GM21447 (cell line): ENCODE data around the gene PRKACB.
A peak's percentile ranks its signal among the peaks of the same experiment; 100 is the strongest.
"Not testable (repeated sequence)": the region's sequence is repeated elsewhere in the genome, so short reads cannot be mapped to it uniquely, and the experiment has no call there.

Source experiments
- ATAC-seq: cut with Tn5 transposase; IDR thresholded peaks from one replicate; pipeline ENCODE4 v1.9.1; 2021; ENCODE audit not compliant: unreplicated experiment

Gene PRKACB

GRCh38 chr1:84265867-84266266, 121.8 kb downstream of the PRKACB start:
- no peak for ATAC-seq

DNA sequence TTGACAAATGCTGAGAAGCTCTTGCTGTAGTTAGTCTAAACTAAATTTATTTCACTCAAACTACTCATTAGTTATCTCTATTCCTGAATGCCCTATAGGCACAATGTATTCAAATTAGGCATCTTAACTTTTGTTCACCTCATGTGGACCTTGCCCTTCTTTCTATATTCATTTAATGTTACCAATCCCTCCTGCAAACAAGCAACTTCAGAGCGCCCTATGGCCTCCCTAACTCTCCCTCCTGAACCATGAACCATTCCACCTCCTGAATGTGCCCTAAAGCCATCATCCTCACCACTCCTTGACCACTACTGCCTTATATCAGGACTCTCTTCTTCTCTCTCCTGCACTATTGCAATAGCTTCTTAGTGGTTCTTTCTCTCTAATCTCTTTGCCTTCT, 122.7 kb downstream of the PRKACB start:
- ATAC-seq, result no peak

GRCh38 chr1:84267476-84267875, 123.4 kb downstream of the PRKACB start:
- ATAC-seq, result no peak

- no peak for ATAC-seq
Measured at GRCh38 chr1:84268346-84268745, 124.3 kb downstream of the PRKACB start.

- no peak for ATAC-seq
Measured at GRCh38 chr1:84269306-84269705, 125.2 kb downstream of the PRKACB start.

GRCh38 chr1:84271441-84272151, 127.5 kb downstream of the PRKACB start:
- peak; percentile 96 for ATAC-seq

GRCh38 chr1:84272401-84272800, 128.3 kb downstream of the PRKACB start:
- no peak for ATAC-seq

- ATAC-seq, result no peak
Measured at GRCh38 chr1:84277343-84278059, 133.4 kb downstream of the PRKACB start.

DNA sequence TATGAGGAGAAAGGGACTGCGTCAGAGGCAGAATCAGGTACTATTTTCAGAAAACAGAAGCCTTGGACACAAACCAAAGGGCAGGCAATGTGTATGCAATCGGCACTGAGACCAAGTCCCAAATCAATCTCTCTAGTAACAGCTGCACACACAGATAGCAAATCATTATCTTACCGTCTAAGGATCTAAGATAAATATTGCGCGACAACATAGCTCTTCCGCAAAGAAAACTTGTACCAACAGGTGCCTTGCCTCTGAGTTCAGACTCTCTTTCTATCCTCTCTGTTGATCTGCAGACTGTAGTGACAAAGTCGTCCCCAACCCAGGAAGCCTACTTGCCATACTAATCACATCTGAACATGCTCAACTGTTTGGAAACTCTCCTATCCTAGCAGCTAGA, 134.8 kb downstream of the PRKACB start:
- ATAC-seq, result no peak

DNA sequence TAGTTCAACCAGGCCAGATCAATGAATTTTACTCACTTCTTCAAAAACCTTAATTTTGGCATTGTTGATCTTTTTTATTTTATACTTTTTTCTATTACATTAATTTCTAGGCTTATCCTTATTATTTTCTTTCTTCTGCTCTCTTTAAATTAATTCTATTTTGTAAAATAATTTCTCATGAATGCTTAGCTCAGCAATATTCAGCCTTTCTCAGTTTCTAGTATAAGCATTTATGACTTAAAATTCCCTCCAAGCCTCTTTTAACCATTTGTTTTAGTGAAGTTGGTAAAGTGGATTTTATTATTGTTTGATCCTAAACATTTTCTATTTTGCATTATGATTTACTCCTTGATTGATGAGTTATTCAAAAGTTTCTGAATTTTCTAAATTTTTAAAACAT, 136.8 kb downstream of the PRKACB start:
- ATAC-seq, result no peak

GRCh38 chr1:84282780-84283333, 138.8 kb downstream of the PRKACB start:
- ATAC-seq, result no peak

DNA sequence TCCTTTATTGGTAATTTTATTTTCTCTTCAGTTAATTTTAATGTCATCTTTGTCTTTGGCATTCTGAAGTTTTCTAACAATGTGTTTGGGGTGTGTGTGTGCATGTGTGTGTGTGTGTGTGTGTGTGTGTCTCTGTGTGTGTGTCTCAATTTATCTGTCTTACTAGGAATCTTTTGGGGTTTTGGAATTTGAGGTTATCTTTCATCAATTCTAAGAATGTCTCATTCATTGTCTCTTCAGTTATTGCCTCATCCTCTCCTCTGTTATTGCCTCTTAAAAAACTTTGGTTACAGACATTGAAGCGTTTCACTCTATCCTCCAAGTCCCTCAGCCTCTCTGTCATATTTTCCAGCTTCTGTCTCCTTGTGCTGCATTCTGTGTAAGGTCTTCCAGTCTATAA, 139.3 kb downstream of the PRKACB start:
- ATAC-seq, result no peak

GRCh38 chr1:84286071-84286470, 142.0 kb downstream of the PRKACB start:
- no peak for ATAC-seq

- ATAC-seq, result not testable (repeated sequence)
Measured at GRCh38 chr1:84287389-84287788, 143.3 kb downstream of the PRKACB start.
